ENCODE results near the gene AMOT. TPM values are rescaled to one million over a fixed set of nuclear protein-coding genes. Genes with fewer than 3 reads are reported as not detected.

AMOT gene
- total and polyA plus RNA-seq, 2 of the 4 experiments (the other 2 are of a cell fraction) = 4.7 to 9.1 TPM

DNA sequence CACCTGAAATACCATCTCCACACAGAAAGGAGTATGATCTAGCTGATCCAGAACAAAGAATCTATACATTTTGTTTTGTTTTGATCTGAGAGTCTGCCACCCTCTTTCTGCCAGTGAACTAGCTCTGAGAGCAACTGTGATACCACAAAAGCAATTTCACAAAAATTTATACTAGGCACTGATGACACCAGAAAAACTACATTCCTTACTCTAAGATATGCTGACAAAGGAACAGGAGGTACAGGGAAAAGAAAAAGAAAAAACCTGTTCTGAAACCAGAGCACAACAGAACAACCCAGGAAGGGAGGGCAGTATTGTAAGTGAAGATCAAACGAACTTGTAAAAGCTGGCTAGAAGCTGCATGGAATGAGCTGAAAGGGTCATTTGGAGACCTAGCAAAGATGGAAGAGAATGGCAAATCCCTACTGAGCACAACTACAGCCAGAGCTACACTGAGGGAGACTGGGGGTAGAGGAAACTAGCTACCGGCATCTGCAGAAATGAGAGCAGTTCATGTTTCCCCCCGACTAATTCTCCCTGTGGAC, 31.9 kb downstream of the AMOT start:
- WGBS, 2 experiments (ENCODE audit: extremely low coverage in 2 of 2, insufficient read length in 1 of 2) = no CpG with 5 or more reads among the region's 3 CpGs
- Histone ChIP-seq H3K4ac (ENCODE audit: low read depth, low read length) (no peak overlapping the region), H2AK5ac (ENCODE audit: low read depth, low read length) (no peak overlapping the region), H3K9me1 (ENCODE audit: insufficient read depth, low read length) (no peaks in the 10 kb centered on the region), H2BK5ac (ENCODE audit: low read depth, low read length, poor library complexity, severe bottlenecking) (no peak overlapping the region), H3K9ac (ENCODE audit: low read depth, low read length) (no peak overlapping the region), H3K4me1 (ENCODE audit: control insufficient read depth, insufficient read depth, low read length) (no peaks in the 10 kb centered on the region), H3K4me3 (ENCODE audit: insufficient read depth, low read depth, low read length) (no peak overlapping the region), H3K27me3 (ENCODE audit: control insufficient read depth, insufficient read depth, low read length) (peaks cover 3% of the 10 kb centered on the region), H4K5ac (ENCODE audit: low read depth, low read length) (no peak overlapping the region), H2BK15ac (ENCODE audit: low read depth, low read length) (no peak overlapping the region), H3K27ac (ENCODE audit: insufficient read depth, low read length) (no peak overlapping the region), H2BK120ac (ENCODE audit: low read depth, low read length) (no peak overlapping the region), H4K20me1 (ENCODE audit: insufficient read depth, low read length) (no peaks in the 10 kb centered on the region), H2BK20ac (ENCODE audit: low read depth, low read length) (no peak overlapping the region), H3K18ac (ENCODE audit: low read depth, low read length) (no peak overlapping the region), H3K56ac (ENCODE audit: extremely low read depth, insufficient read depth, low read length) (no peak overlapping the region), H3K79me1 (ENCODE audit: low read depth in 1 of 2, low read length in 2 of 2) (no peaks in the 10 kb centered on the region), H4K91ac (ENCODE audit: insufficient read depth, low read depth, low read length) (no peak overlapping the region), H3K14ac (replicated peaks; ENCODE audit: low read depth, low read length) (no peak overlapping the region), H2AFZ (replicated peaks; ENCODE audit: low read length, poor library complexity) (no peak overlapping the region), H2AK9ac (replicated peaks; ENCODE audit: low read depth, low read length, poor library complexity) (no peak overlapping the region), H3K9me3 (ENCODE audit: control insufficient read depth, insufficient read depth, low read length) (no peaks in the 10 kb centered on the region), H3K36me3 (ENCODE audit: control insufficient read depth, insufficient read depth, low read length) (no peaks in the 10 kb centered on the region), H3K4me2 (ENCODE audit: low read depth, low read length) (no peak overlapping the region), H3K23ac (ENCODE audit: low read depth, low read length) (no peak overlapping the region), H4K8ac (ENCODE audit: low read depth in 2 of 2, low read length in 2 of 2) (no peak overlapping the region)
- TF ChIP-seq NFE2L2 (IDR thresholded peaks at IDR 0.05; ENCODE audit: low read depth, low read length) = no peak
- no peak for TF ChIP-seq MAFK (IDR thresholded peaks at IDR 0.05; ENCODE audit: low read depth, low read length)
- TF ChIP-seq POLR2A (IDR thresholded peaks at IDR 0.05; ENCODE audit: low read depth, low read length) = no peak
- no peak for TF ChIP-seq CHD1 (IDR thresholded peaks at IDR 0.05; ENCODE audit: low read depth, low read length)
- TF ChIP-seq MAZ (IDR thresholded peaks at IDR 0.05; ENCODE audit: borderline replicate concordance, low read depth, low read length) = no peak
- TF ChIP-seq, protein P1, sequence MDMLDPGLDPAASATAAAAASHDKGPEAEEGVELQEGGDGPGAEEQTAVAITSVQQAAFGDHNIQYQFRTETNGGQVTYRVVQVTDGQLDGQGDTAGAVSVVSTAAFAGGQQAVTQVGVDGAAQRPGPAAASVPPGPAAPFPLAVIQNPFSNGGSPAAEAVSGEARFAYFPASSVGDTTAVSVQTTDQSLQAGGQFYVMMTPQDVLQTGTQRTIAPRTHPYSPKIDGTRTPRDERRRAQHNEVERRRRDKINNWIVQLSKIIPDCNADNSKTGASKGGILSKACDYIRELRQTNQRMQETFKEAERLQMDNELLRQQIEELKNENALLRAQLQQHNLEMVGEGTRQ (IDR thresholded peaks at IDR 0.05; ENCODE audit: low read depth, low read length) = no peak
- TF ChIP-seq MXI1 (IDR thresholded peaks at IDR 0.05; ENCODE audit: borderline replicate concordance, low read depth, low read length) = no peak
- TF ChIP-seq, protein P2, sequence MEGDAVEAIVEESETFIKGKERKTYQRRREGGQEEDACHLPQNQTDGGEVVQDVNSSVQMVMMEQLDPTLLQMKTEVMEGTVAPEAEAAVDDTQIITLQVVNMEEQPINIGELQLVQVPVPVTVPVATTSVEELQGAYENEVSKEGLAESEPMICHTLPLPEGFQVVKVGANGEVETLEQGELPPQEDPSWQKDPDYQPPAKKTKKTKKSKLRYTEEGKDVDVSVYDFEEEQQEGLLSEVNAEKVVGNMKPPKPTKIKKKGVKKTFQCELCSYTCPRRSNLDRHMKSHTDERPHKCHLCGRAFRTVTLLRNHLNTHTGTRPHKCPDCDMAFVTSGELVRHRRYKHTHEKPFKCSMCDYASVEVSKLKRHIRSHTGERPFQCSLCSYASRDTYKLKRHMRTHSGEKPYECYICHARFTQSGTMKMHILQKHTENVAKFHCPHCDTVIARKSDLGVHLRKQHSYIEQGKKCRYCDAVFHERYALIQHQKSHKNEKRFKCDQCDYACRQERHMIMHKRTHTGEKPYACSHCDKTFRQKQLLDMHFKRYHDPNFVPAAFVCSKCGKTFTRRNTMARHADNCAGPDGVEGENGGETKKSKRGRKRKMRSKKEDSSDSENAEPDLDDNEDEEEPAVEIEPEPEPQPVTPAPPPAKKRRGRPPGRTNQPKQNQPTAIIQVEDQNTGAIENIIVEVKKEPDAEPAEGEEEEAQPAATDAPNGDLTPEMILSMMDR (conservative IDR thresholded peaks at IDR 0.05; ENCODE audit: low read depth, low read length) = no peak
- no peak for TF ChIP-seq RCOR1 (IDR thresholded peaks at IDR 0.05; ENCODE audit: insufficient replicate concordance, low read length)
- no peak for DNase-seq
- BruUV-seq (replicated peaks) = no TSS peak
- in situ Hi-C loops (cut with MboI; ENCODE audit: low sequenced_read_pairs) (no loop called here), intact Hi-C loops (cut with micrococcal nuclease) (no loop called here), dilution Hi-C loops (cut with HindIII; ENCODE audit: low sequenced_read_pairs, unreplicated experiment) (no loop called here)
- POLR2A ChIA-PET (ENCODE audit: unreplicated experiment) = no interaction called here
- CTCF ChIA-PET = no interaction called here
- no peak for ATAC-seq (ENCODE audit: low read depth)
